NCI-H2107 treated with DMSO at 0.1 percent for 48 hours (cell line): Measurements from ENCODE around the gene AMPD1.

Source experiments
- DNase-seq: peaks from one replicate; lab custom pipeline; 2025; ENCODE audit not compliant: unreplicated experiment; lab: John Stamatoyannopoulos, UW

AMPD1 gene

DNA sequence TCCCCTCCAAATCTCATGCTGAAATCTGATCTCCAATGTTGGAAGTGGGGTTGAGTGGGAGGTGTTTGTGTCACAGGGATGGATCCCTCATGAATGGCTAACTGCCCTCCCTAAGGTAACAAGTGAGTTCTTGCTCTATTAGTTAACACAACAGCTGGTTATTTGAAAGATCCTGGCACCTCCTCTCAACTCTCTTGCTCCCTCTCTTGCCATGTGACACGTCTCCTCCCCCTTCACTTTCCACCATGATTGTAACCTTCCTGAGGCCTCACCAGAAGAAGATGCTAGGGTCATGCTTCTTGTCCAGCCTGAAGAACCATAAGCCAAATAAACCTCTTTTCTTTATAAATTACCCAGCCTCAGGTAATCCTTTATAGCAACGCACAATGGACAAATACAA is 54.0 kb downstream of the AMPD1 start:
- DNase-seq, result no peak

DNA sequence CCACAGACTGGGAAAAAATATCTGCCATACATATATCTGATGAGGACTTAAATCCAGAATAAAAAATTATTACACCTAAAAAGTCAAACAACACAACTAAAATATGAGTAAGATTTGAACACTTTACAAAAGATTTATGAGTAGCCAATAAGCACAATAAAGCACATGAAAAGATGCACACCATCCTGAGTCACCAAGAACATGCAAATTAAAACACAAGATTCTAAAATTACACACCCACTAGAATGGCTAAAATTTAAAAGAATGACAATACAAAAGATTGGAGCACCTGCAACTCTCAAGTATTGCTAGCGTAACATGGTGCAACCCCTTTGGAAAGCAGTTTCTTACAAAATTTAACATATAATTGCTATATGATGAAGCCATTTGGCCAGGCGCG is 56.4 kb downstream of the AMPD1 start:
- DNase-seq, result no peak

DNA sequence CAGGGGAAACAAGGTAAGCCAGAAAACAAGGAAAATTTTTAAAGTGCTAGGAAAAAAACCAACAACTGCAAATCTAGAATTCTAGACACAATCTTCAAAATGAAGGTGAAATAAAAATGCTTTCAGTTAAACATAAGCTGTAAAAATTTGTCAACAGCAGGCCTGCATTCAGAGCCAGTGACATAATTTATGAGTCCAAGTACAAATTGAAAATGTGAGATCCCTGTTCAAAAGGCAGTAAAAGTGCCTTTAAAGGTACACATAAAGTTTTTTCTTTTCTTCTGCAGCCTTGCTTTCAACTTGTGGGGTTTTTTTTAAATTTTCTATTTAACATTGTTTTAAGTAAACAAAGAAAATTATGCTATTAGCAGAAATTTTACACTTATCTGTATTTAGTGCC is 62.9 kb downstream of the AMPD1 start:
- no peak for DNase-seq

DNA sequence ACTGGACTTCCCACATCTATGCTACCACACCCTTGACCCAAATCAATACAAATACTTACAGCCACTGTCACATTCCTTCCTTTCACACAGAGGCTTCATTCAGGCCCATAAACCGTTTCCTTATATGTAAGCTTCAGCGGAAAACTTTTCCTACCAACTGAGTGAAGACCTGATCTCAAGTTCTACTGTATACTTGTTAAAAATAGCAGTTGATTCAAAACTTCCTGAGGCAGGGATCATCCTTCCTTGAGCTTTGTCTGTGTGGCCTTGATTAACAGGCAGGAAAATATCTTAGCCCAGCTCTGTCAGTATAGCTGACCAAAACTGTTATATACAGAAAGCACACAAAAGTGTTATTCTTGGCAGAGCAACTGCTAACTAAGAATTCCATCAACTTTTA is 68.2 kb downstream of the AMPD1 start:
- DNase-seq, result no peak

DNA sequence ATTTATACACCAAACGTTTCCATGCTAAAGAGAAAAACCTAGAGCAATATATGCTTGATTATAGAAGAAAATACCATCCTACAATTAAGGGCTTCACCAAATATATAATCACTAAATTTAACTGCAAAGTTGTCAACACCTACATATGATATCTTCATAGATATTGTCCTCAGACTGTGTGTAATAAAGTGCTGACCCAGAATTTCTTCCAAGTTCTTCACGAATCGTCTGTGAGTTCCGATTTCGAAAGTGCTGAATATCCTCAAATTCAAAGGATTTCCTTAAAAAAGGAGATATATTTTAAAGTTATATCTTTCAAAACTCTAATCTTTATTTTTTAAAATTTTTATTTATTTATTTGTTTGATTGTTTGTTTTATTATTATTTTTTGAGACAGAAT is 72.0 kb downstream of the AMPD1 start:
- no peak for DNase-seq
